AG09309 (cell line): ENCODE results near the gene ZNF2.
"Not testable (repeated sequence)": the region's sequence is repeated elsewhere in the genome, so short reads cannot be mapped to it uniquely, and the experiment has no call there.

Experiments
- DNase-seq: peaks from one replicate; pipeline ENCODE4 v3.0.0-alpha.2; 2010; ENCODE audit warnings: low read depth
- H3K4me3 ChIP-seq: 2 replicates; pipeline ENCODE4 v1.5.1; 2011; ENCODE audit warnings: mild to moderate bottlenecking, low read depth, low read length, moderate library complexity; ENCODE audit not compliant: control insufficient read depth
- TF ChIP-seq, protein P1 (sequence below): IDR thresholded peaks from 2 replicates; pipeline ENCODE4 v1.5.1; 2011; ENCODE audit warnings: mild to moderate bottlenecking, low read depth, low read length, inconsistent platforms; ENCODE audit not compliant: insufficient read depth, control insufficient read depth; ENCODE audit errors: missing control alignments

The ZNF2 gene

GRCh38 chr2:95171902-95172301 is 6.3 kb downstream of the ZNF2 start:
- H3K4me3 ChIP-seq = no peak overlapping the region
- TF ChIP-seq, protein P1, sequence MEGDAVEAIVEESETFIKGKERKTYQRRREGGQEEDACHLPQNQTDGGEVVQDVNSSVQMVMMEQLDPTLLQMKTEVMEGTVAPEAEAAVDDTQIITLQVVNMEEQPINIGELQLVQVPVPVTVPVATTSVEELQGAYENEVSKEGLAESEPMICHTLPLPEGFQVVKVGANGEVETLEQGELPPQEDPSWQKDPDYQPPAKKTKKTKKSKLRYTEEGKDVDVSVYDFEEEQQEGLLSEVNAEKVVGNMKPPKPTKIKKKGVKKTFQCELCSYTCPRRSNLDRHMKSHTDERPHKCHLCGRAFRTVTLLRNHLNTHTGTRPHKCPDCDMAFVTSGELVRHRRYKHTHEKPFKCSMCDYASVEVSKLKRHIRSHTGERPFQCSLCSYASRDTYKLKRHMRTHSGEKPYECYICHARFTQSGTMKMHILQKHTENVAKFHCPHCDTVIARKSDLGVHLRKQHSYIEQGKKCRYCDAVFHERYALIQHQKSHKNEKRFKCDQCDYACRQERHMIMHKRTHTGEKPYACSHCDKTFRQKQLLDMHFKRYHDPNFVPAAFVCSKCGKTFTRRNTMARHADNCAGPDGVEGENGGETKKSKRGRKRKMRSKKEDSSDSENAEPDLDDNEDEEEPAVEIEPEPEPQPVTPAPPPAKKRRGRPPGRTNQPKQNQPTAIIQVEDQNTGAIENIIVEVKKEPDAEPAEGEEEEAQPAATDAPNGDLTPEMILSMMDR = no peak
- DNase-seq = no peak

- H3K4me3 ChIP-seq = no peak overlapping the region
- DNase-seq = no peak
- TF ChIP-seq, protein P1 = no peak
Observed at GRCh38 chr2:95174031-95174542, 8.5 kb downstream of the ZNF2 start.

GRCh38 chr2:95179451-95179850 is 13.8 kb downstream of the ZNF2 start:
- no peak for DNase-seq
- TF ChIP-seq, protein P1 = no peak
- H3K4me3 ChIP-seq = no peak overlapping the region

- no peak for DNase-seq
- TF ChIP-seq, protein P1 = no peak
- no peak overlapping the region for H3K4me3 ChIP-seq
Observed at GRCh38 chr2:95181774-95182173, 16.2 kb downstream of the ZNF2 start.

DNA sequence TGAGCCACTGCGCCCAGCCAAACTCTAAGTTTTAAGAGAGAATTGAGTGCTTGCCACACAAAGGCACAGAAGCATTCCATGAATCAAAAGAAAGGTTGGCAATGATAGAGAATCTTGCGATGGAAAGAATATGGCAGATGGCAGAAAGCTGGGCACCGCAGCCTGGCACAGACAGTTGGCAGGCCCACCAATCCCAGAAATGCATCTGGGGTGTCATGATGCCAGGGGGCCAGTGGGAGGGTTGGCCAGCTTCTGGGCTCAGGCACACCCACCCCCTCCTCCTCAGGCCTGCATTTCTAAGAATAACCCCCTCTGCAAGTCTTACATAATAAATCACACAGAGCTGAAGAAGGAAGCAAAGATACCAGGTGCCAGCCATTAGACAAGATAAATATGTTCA is 19.6 kb downstream of the ZNF2 start:
- DNase-seq = no peak
- H3K4me3 ChIP-seq = no peak overlapping the region
- TF ChIP-seq, protein P1 = no peak

DNA sequence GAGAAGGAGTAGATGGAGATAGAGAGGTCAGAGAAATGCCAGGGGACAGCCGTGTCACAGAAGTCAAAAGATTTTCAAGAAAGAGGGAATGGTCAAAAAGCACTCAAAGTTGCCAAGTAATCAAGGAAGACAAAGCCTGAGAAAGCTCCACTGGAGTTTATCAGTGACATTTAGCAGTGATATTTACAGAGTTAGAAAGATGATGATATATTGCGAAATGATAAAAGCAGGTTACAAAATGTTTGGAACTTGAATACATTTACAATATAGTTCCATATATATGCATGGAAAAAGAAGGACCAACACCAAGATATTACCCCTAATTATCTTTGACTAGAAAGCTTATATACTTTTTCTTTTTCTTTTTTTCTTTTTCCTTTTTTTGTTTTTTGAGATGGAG is 20.4 kb downstream of the ZNF2 start:
- TF ChIP-seq, protein P1 = no peak
- no peak overlapping the region for H3K4me3 ChIP-seq
- no peak for DNase-seq

DNA sequence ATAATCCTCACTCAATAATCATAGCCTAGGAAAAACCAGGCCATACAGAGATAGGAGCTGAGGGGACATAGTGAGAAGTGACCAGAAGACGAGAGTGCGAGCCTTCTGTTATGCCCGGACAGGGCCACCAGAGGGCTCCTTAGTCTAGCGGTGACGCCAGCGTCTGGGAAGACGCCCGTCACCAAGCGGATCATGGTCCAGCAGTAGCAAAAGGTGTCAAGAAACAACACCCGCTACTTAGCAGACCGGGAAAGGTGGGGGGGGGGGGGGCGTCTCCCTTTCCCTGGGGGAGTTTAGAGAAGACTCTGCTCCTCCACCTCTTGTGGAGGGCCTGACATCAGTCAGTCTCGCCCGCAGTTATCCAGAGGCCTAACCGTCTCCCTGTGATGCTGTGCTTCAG is 27.3 kb downstream of the ZNF2 start:
- TF ChIP-seq, protein P1 = peak; percentile 54
- not testable (repeated sequence) for H3K4me3 ChIP-seq, DNase-seq
